Neural progenitor cell (in vitro differentiated cells): ENCODE results near the gene TNRC6C.

ENCODE experiments used
- CTCF ChIP-seq: fragments of 200-600 bp; sonication (generic); IDR thresholded peaks from 2 replicates; pipeline ENCODE4 v1.5.1; 2017; ENCODE audit warnings: antibody characterized with exemption, mild to moderate bottlenecking
- EZH2 ChIP-seq: fragments of 200-600 bp; sonication (generic); IDR thresholded peaks from 2 replicates; pipeline ENCODE4 v1.6.1; 2017; ENCODE audit warnings: antibody characterized with exemption, mild to moderate bottlenecking, moderate library complexity

- TF ChIP-seq CTCF (no peak), EZH2 (no peak)
These were observed 3.2 kb downstream of the TNRC6C start for GRCh38 chr17:77961741-77962140.
